HG02588 (cell line): ENCODE data around the gene PDS5B.
"Not testable (repeated sequence)": the region's sequence is repeated elsewhere in the genome, so short reads cannot be mapped to it uniquely, and the experiment has no call there.

Experiments used
- ATAC-seq: cut with Tn5 transposase; IDR thresholded peaks from one replicate; pipeline ENCODE4 v1.9.1; 2021; ENCODE audit warnings: mild to moderate bottlenecking, moderate library complexity; ENCODE audit not compliant: unreplicated experiment

The PDS5B gene

DNA sequence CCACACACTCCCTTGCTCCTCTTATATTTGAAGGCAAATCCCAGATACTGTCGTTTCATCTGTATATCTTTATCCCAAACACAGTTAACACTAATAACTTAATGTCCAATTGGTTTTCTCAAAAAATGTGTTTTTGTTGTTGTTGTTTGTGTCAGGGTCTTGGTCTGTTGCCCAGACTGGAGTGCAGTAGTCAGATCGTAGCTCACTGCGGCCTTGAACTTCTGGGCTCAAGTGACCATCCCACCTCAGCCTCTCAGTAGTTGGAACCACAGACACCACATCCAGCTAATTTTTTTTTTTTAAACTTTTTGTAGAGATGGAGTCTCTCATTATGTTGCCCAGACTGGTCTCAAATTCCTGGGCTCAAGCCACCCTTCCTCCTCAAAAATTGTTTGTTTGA lies 137.7 kb downstream of the PDS5B start:
- no peak for ATAC-seq

DNA sequence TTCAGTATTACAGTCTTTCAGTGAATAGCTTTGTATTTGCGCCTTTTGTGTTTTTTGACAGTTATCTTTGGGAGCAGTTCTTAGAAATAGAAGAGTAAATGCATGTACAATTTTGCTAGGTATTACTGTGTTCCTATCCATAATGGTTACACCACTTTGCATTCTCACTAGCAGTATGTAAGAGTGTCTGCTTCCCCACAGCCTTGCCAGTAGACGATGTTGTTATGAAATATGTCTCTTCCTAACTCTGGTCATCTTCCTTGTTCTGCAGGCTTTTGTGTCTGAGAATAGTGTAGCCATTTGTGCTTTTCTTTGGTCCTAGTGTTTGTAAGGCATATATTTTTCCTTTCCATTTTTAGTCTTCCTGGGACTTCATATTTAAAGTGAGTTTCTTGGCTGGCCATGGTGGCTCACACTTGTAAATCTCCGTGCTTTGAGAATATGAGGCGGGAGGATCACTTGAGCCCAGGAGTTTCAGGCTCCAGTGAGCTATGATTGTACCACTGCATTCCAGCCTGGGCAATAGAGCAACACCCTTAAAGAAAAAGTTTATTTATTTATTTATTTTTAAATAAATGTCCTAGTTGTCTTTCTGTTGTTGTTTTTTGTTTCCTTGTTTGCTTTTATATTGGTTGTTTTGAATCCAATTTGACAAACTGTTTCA lies 140.3 kb downstream of the PDS5B start:
- ATAC-seq = no peak

DNA sequence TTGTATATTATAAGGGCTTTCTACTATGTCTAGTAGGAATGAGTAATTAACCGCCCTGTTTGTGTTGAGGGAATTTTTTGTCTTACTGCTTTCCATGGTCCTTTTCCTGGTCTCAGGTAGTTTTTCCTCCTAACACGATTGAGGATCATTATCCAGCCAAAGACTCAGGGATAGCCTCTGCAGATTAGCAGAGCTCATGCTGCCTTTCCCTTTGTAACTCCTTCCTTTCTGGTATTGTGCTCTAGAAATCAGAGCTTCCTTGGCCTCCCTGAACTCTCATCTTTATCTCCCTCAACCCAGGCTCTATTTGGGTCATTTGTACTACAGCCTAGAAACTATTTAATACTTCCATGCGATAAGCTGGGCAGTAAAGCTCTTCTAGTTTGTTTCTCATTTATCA lies 142.1 kb downstream of the PDS5B start:
- ATAC-seq = no peak

DNA sequence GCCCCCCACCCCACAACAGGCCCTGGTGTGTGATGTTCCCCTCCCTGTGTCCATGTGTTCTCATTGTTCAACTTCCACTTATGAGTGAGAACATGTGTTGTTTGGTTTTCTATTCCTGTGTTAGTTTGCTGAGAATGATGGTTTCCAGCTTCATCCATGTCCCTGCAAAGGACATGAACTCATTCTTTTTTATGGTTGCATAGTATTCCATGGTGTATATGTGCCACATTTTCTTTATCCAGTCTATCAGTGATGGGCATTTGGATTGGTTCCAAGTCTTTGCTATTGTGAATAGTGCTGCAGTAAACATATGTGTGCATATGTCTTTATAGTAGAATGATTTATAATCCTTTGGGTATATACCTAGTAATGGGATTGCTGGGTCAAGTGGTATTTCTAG lies 142.8 kb downstream of the PDS5B start:
- ATAC-seq = not testable (repeated sequence)

- no peak for ATAC-seq
These were observed 144.8 kb downstream of the PDS5B start for GRCh38 chr13:32731074-32731473.

GRCh38 chr13:32731576-32731975 lies 145.3 kb downstream of the PDS5B start:
- no peak for ATAC-seq

GRCh38 chr13:32733690-32734089 lies 147.4 kb downstream of the PDS5B start:
- no peak for ATAC-seq

- no peak for ATAC-seq
These were observed 148.3 kb downstream of the PDS5B start for GRCh38 chr13:32734511-32734910.

DNA sequence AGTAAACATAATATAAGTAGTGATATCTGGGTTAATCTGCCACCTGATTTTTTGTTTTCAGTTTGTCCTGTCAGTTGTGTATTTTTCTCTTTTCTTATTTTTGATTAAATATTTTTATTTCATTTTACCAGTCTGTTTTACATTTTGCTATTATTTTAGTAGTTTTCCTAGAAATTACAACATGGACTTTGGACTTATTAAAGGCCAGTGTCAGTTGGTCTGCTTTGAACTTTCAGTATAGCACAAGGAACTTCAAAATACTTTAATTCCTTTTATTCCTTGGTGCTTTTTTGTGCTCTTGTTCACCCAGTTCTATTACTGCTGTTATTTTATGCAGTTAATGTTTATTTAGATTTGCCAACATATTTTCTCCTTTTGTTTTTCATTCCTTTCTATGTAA lies 149.6 kb downstream of the PDS5B start:
- no peak for ATAC-seq

DNA sequence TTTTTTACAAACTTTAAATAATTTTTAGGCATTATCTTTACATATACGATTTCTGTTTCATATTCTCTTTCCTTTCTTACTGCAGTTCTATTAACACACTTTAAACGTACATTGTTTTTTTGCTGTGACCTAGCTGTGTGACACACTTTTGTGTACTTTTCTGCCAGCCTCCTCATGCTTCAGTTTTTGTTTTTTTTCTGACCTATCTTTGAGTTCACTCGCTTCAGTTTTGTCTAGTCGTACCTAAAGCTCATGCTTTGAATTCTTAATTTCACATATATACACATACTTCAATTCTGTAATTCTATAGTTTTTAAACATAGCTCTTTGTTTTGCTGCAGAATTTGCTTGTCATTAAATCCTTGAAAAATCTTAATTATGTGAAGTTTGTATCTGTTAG lies 150.4 kb downstream of the PDS5B start:
- no peak for ATAC-seq

- peak; percentile 56 for ATAC-seq
These were observed 150.9 kb downstream of the PDS5B start for GRCh38 chr13:32737111-32737571.

DNA sequence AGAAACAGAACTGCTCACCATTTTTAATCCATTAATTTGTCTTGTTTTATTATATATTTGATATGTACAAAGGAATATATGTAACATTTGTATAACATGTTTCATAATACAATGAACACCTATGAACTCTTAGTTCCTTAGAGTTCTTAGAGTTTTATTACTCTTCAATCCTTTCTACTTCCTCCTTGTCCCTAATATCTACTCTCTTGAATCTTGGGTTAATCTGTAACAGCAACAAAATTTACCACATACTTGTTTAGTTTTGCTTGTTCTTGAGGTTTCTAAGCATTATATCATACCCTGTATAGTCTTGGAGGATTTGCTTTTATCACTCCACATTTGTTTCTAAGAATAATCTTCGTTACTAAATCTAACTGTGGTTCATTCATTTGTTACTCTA lies 151.4 kb downstream of the PDS5B start:
- ATAC-seq = peak; percentile 35

DNA sequence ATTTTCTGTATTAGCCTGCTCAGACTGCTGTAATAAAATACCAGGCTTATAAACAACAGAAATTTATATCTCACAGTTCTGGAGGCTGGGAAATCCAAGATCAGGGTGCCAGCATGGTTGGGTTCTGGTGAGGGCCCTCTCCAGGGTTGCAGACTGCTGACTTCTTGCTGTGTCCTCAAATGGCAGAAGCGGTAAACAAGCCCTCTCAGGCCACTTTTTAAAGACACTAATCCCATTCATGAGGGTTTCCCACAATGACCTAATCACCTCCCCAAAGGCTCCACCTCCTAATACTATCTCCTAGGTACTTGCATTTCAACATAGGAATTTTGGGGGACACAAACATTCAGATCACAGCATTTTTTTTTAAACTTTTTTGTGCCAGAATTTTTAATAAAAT lies 159.3 kb downstream of the PDS5B start:
- no peak for ATAC-seq

- no peak for ATAC-seq
These were observed 160.2 kb downstream of the PDS5B start for GRCh38 chr13:32746474-32746873.

GRCh38 chr13:32748305-32748704 lies 162.1 kb downstream of the PDS5B start:
- ATAC-seq = no peak

DNA sequence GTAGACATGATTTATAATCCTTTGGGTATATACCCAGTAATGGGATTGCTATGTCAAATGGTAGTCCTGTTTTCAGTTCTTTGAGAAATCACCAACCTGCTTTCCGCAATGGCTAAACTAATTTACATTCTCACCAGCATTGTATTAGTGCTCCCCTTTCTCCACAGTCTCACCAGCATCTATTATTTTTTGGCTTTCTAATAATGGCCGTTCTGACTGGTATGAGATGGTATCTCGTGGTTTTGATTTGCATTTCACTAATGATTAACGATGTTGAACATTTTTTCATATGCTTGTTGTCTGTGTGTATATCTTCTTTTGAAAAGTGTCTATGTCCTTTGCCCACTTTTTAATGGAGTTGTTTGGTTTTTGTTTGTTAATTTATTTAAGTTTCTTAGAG lies 165.1 kb downstream of the PDS5B start:
- ATAC-seq = no peak

GRCh38 chr13:32752311-32752710 lies 166.1 kb downstream of the PDS5B start:
- ATAC-seq = no peak

- no peak for ATAC-seq
These were observed 166.8 kb downstream of the PDS5B start for GRCh38 chr13:32752997-32753606.

- no peak for ATAC-seq
These were observed 167.9 kb downstream of the PDS5B start for GRCh38 chr13:32754179-32754578.

GRCh38 chr13:32759152-32759551 lies 172.9 kb downstream of the PDS5B start:
- ATAC-seq = no peak

- no peak for ATAC-seq
These were observed 175.2 kb downstream of the PDS5B start for GRCh38 chr13:32761472-32761871.

- no peak for ATAC-seq
These were observed 192.9 kb downstream of the PDS5B start for GRCh38 chr13:32779119-32779518.

DNA sequence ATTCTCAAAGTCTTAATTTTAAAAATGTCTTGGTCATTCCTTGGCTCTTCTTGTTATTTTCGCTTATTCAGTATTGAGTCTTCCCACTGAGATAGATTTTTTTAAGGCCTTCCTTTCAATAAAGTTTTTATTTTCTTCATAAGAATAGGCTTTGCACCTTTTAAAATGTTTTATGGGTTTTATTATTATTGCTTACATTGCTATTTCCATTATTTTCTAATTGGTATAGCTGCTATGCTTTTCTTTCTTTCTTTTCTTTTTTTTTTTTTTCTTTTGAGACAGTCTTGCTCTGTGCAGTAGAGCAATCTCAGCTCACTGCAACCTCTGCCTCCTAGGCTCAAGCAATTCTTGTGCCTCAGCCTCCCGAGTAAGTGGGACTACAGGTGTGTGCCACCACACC lies 195.7 kb downstream of the PDS5B start:
- no peak for ATAC-seq
